Measurements from ENCODE around the gene ZNF892. TPM values are rescaled to one million over a fixed set of nuclear protein-coding genes. Genes with fewer than 3 reads are reported as not detected.
"Not testable (repeated sequence)": the region's sequence is repeated elsewhere in the genome, so short reads cannot be mapped to it uniquely, and the experiment has no call there.

ZNF892 gene
- total RNA-seq, 2 donors from 2014 or later = 7.6 to 22.9 TPM

GRCh38 chr2:95234286-95234785, 27.0 kb downstream of the ZNF892 start:
- Histone ChIP-seq H3K27me3 (replicated peaks; ENCODE audit: insufficient read depth) (no peaks in the 10 kb centered on the region), H3K9me3 (peaks cover 33% of the 10 kb centered on the region), H3K4me3 (no peak overlapping the region), H3K4me1 (ENCODE audit: control insufficient read depth in 1 of 2, low read depth in 2 of 2) (no peaks in the 10 kb centered on the region), H3K27ac (no peak overlapping the region), H3K36me3 (no peaks in the 10 kb centered on the region)
- TF ChIP-seq CTCF (IDR thresholded peaks at IDR 0.05) = no peak
- DNase-seq (ENCODE audit: low spot score) = no peak
- no peak for ATAC-seq (ENCODE audit: insufficient number of reproducible peaks, low FRiP score, low read depth)

DNA sequence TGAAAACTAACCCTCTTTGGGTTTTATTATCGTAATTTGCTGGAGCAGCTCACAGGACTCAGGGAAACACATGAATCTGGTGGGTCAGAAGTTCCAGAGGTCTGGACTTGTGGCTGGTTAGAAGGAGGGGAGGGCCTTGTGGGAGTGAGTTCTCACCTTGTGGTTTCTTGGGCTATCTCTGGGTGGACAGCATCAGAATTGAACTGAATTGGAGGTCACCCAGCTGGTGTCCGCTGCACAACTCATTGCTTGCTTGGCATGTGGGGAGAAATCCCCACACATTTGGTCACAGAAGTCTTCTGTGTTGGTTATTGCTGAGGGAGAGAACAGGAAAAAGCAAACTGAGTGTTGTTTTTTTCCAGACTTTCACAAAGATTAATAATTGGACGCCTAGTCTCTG, 27.5 kb downstream of the ZNF892 start:
- TF ChIP-seq CTCF (IDR thresholded peaks at IDR 0.05) = no peak
- Histone ChIP-seq H3K9me3 (peaks cover 36% of the 10 kb centered on the region), H3K36me3 (no peaks in the 10 kb centered on the region), H3K4me3 (no peak overlapping the region), H3K4me1 (ENCODE audit: control insufficient read depth in 1 of 2, low read depth in 2 of 2) (no peaks in the 10 kb centered on the region), H3K27me3 (replicated peaks; ENCODE audit: insufficient read depth) (no peaks in the 10 kb centered on the region), H3K27ac (no peak overlapping the region)
- ATAC-seq (ENCODE audit: insufficient number of reproducible peaks, low FRiP score, low read depth) = no peak
- no peak for DNase-seq (ENCODE audit: low spot score)

- ATAC-seq (ENCODE audit: insufficient number of reproducible peaks, low FRiP score, low read depth) = no peak
- H3K4me1 ChIP-seq (ENCODE audit: control insufficient read depth in 1 of 2, low read depth in 2 of 2) = no peaks in the 10 kb centered on the region
Measured at GRCh38 chr2:95238131-95238530, 30.8 kb downstream of the ZNF892 start.

DNA sequence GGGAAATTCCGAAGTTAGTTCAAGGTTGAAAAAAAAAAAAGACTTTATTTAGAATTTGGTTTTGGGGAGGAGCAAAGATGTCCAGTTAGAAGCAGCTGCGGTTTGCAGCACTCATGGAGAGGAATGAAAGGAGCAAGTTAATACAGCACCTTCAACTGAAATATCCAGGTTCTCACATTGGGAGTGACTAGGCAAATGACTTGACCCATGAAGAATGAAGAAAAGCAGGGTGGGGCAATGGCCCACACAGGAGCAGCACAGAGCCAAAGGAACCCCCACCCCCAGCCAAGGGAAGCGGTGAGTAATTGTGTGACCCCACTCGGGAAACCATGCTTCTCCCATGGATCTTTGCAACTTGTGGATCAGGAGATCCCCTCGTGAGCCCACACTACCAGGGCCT, 32.8 kb downstream of the ZNF892 start:
- no peaks in the 10 kb centered on the region for H3K27me3 ChIP-seq (replicated peaks; ENCODE audit: insufficient read depth)
- ATAC-seq (ENCODE audit: insufficient number of reproducible peaks, low FRiP score, low read depth) (no peak), DNase-seq (ENCODE audit: low spot score) (no peak)
- H3K4me3 ChIP-seq = no peak overlapping the region
- peaks cover 60% of the 10 kb centered on the region for H3K9me3 ChIP-seq
- H3K27ac ChIP-seq = no peak overlapping the region
- H3K36me3 ChIP-seq = no peaks in the 10 kb centered on the region
- TF ChIP-seq CTCF (IDR thresholded peaks at IDR 0.05) = no peak
- no peaks in the 10 kb centered on the region for H3K4me1 ChIP-seq (ENCODE audit: control insufficient read depth in 1 of 2, low read depth in 2 of 2)

More at GRCh38 chr2:95238131-95238530, 30.8 kb downstream of the ZNF892 start:
- DNase-seq (ENCODE audit: low spot score) = no peak
- Histone ChIP-seq H3K9me3 (peaks cover 65% of the 10 kb centered on the region), H3K4me3 (no peak overlapping the region), H3K27ac (no peak overlapping the region), H3K36me3 (no peaks in the 10 kb centered on the region), H3K27me3 (replicated peaks; ENCODE audit: insufficient read depth) (no peaks in the 10 kb centered on the region)
- TF ChIP-seq CTCF (IDR thresholded peaks at IDR 0.05) = no peak

DNA sequence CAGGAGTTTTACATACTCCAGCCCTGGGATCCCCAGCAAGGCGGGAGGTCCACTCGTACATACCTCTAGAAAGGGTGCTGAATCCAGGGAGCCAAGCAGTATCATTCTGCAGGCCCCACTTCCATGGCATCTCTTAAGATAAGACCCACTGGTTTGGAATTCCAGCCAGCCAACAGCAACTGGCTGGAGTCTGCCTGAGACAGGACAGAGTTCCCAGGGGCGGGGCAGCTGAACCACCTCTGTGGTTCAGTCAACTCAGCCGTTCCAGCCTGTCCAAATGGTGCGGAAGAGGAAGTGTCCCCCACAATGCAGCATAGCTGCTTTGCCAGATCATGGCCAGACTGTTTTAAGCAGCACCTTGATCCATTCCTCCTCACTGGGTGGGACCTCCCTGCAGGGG, 33.2 kb downstream of the ZNF892 start:
- Histone ChIP-seq H3K27me3 (replicated peaks; ENCODE audit: insufficient read depth) (no peaks in the 10 kb centered on the region), H3K9me3 (peaks cover 60% of the 10 kb centered on the region), H3K27ac (no peak overlapping the region), H3K36me3 (no peaks in the 10 kb centered on the region), H3K4me3 (no peak overlapping the region), H3K4me1 (ENCODE audit: control insufficient read depth in 1 of 2, low read depth in 2 of 2) (no peaks in the 10 kb centered on the region)
- no peak for TF ChIP-seq CTCF (IDR thresholded peaks at IDR 0.05)
- no peak for ATAC-seq (ENCODE audit: insufficient number of reproducible peaks, low FRiP score, low read depth)
- DNase-seq (ENCODE audit: low spot score) = no peak

- H3K36me3 ChIP-seq; H3K4me1 ChIP-seq (ENCODE audit: control insufficient read depth in 1 of 2, low read depth in 2 of 2); H3K27me3 ChIP-seq (replicated peaks; ENCODE audit: insufficient read depth); DNase-seq (ENCODE audit: low spot score); H3K4me3 ChIP-seq; ATAC-seq (ENCODE audit: insufficient number of reproducible peaks, low FRiP score, low read depth); H3K27ac ChIP-seq: not testable (repeated sequence)
- H3K9me3 ChIP-seq = peaks cover 69% of the 10 kb centered on the region
Measured at GRCh38 chr2:95242084-95242483, 34.8 kb downstream of the ZNF892 start.
